Subcutaneous abdominal adipose tissue (tissue), 5 donors: ENCODE results near the gene KCNJ11.
A peak's percentile ranks its signal among the peaks of the same experiment; 100 is the strongest.

Source experiments
- H3K27ac ChIP-seq: one replicate; pipeline ENCODE4 v1.7.0; 2013; ENCODE audit warnings: low read depth, mild to moderate bottlenecking, inconsistent platforms, low read length, moderate library complexity
- H3K27me3 ChIP-seq, 5 donors: one replicate each; pipeline ENCODE4 v1.7.0; 2013; ENCODE audit warnings: low read length in 5 of 5, inconsistent platforms in 1 of 5; ENCODE audit not compliant: control insufficient read depth in 5 of 5, insufficient read depth in 4 of 5
- H3K36me3 ChIP-seq, 5 donors: one replicate each; pipeline ENCODE4 v1.7.0; 2013; ENCODE audit warnings: low read length in 5 of 5; ENCODE audit not compliant: control insufficient read depth in 5 of 5, insufficient read depth in 5 of 5
- H3K4me1 ChIP-seq, 5 donors: one replicate each; pipeline ENCODE4 v1.7.0; 2013; ENCODE audit warnings: low read length in 5 of 5, mild to moderate bottlenecking in 3 of 5, moderate library complexity in 1 of 5; ENCODE audit not compliant: control insufficient read depth in 5 of 5, insufficient read depth in 5 of 5
- H3K4me3 ChIP-seq, 5 donors: one replicate each; pipeline ENCODE4 v1.7.0; 2013; ENCODE audit warnings: low read length in 5 of 5, low read depth in 1 of 5
- H3K9ac ChIP-seq, 5 donors: one replicate each; pipeline ENCODE4 v1.7.0; 2013; ENCODE audit warnings: low read length in 5 of 5, mild to moderate bottlenecking in 4 of 5, moderate library complexity in 3 of 5
- H3K9me3 ChIP-seq, 5 donors: one replicate each; pipeline ENCODE4 v1.7.0; 2013; ENCODE audit warnings: low read length in 5 of 5; ENCODE audit not compliant: control insufficient read depth in 5 of 5
- donor health status: healthy.
- donor health status: healthy.
- donor health status: healthy.
- donor health status: healthy.
- donor health status: healthy.

The KCNJ11 gene

GRCh38 chr11:17351172-17351509, 37.3 kb downstream of the KCNJ11 start:
- Histone ChIP-seq H3K27ac (no peak overlapping the region), H3K9ac (peak overlapping the region in 1 of 5 donors; percentile 64), H3K9me3 (no peaks in the 10 kb centered on the region), H3K4me3 (peak overlapping the region; percentile 39 to 73 (median 65)), H3K4me1 (peaks cover 3 to 30% (median 27%) of the 10 kb centered on the region in 5 donors), H3K27me3 (peaks cover 0 to 3% (median 0%) of the 10 kb centered on the region in 5 donors), H3K36me3 (no peaks in the 10 kb centered on the region)

DNA sequence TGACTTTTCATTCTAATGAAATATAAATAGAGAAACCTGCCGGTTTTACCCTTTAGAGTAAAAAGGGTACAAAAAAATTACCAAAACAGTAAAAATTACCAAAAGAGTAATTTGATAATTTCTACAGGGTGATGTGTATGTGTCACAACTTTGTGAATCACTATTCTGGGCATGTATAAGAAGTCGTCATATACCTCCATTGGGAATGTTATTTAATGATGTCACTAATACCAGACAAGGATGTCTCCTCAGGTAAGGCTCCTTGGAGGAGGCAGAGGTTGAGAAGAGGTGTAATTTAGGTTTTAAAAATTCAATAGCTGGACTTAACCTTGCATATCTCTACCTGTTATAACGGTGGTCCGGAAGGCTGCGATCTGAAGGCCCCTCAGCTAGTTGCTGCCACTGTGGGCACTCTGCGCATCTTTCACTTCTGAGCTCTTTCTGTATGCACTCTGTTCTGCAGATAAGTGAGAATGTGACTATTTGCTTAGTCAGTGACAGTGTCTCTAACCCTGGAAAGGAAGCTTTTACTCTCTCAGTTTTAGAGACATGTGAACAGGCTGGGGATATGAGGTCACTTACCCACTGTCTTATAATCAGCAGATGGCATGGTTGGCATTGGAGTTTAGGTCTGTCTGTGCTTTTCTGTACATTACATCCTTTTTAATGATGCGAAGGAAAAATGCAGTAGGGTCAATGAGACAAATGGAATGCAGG, 37.8 kb downstream of the KCNJ11 start:
- Histone ChIP-seq H3K4me3 (no peak overlapping the region), H3K36me3 (no peaks in the 10 kb centered on the region), H3K27me3 (peaks cover 0 to 3% (median 0%) of the 10 kb centered on the region in 5 donors), H3K9me3 (no peaks in the 10 kb centered on the region), H3K4me1 (peaks cover 3 to 30% (median 27%) of the 10 kb centered on the region in 5 donors), H3K27ac (no peak overlapping the region), H3K9ac (no peak overlapping the region)

DNA sequence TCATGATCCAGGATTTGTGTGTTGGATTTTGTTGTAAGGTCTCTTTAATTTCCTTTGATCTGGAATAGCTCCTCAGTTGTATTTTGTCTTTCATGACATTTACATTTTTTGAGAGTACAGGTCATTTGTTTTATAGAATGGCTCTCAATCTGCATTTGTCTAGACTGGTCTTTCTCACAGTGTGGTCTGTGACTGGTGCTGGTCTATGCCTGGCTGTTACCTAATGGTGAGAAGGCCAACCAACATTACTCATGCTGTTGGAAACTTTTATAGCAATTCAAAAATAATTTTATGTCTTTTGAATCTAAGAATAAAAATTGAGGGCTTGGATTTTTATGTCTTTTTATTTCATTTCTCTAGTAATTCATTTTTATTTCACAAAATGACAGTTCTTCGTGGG, 40.8 kb downstream of the KCNJ11 start:
- H3K27ac ChIP-seq = no peak overlapping the region
- H3K27me3 ChIP-seq = peaks cover 0 to 3% (median 0%) of the 10 kb centered on the region in 5 donors
- H3K4me1 ChIP-seq = peaks cover 0 to 13% (median 11%) of the 10 kb centered on the region in 5 donors
- H3K9ac ChIP-seq = no peak overlapping the region
- no peak overlapping the region for H3K4me3 ChIP-seq
- peaks cover 0 to 3% (median 0%) of the 10 kb centered on the region in 5 donors for H3K36me3 ChIP-seq
- no peaks in the 10 kb centered on the region for H3K9me3 ChIP-seq

DNA sequence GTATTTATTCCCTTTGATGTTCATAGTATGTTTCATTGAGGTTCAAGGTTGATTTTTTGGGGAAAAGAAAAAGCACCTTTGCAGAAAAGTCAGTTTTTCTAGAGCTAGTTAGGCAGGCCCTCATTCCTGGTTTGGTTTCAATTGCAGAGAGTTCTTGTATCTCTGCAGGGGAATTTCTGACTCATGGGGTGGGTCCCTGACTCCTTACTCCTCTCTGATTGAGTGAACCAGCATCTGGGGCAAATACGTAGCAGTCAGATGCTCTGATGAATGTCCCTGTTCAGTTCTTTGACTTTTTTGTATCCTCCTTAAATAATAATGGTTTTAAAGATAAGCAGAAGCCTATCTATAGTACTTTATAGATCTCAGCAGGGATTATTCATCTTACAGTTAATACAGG, 44.6 kb downstream of the KCNJ11 start:
- no peaks in the 10 kb centered on the region for H3K9me3 ChIP-seq
- no peaks in the 10 kb centered on the region for H3K27me3 ChIP-seq
- no peaks in the 10 kb centered on the region for H3K4me1 ChIP-seq
- H3K27ac ChIP-seq = no peak overlapping the region
- H3K9ac ChIP-seq = no peak overlapping the region
- H3K36me3 ChIP-seq = peaks cover 0 to 3% (median 0%) of the 10 kb centered on the region in 5 donors
- H3K4me3 ChIP-seq = no peak overlapping the region

- H3K27me3 ChIP-seq = no peaks in the 10 kb centered on the region
- H3K27ac ChIP-seq = no peak overlapping the region
- H3K9me3 ChIP-seq = no peaks in the 10 kb centered on the region
- H3K36me3 ChIP-seq = peaks cover 0 to 3% (median 0%) of the 10 kb centered on the region in 5 donors
- H3K9ac ChIP-seq = no peak overlapping the region
- H3K4me1 ChIP-seq = no peaks in the 10 kb centered on the region
- no peak overlapping the region for H3K4me3 ChIP-seq
Measured at GRCh38 chr11:17343257-17343656, 45.2 kb downstream of the KCNJ11 start.
